HG03354 (cell line): ENCODE results near the gene SNX10.

Experiments used
- ATAC-seq: cut with Tn5 transposase; IDR thresholded peaks from one replicate; pipeline ENCODE4 v1.9.1; 2021; ENCODE audit warnings: mild to moderate bottlenecking; ENCODE audit not compliant: unreplicated experiment, poor library complexity, severe bottlenecking

Gene SNX10

GRCh38 chr7:26361637-26362036, 70.0 kb downstream of the SNX10 start:
- ATAC-seq, result no peak

DNA sequence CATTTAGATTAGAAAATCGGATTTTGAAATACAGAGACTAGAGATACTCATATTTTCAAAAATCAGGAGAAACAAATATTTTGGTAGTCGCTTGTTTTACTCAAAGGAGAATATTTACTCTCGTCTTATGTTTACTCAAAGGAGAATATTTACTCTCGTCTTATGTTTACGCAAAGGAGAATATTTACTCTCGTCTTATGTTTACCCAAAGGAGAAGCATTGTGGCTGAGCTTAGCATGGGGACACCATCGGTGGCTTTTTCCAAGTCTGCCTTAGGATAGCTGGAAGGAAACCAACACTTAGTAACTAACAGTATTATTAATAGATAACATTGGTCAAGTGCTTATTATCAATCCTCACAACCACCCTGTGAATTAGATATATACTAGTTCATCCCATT, 71.8 kb downstream of the SNX10 start:
- ATAC-seq, result no peak

DNA sequence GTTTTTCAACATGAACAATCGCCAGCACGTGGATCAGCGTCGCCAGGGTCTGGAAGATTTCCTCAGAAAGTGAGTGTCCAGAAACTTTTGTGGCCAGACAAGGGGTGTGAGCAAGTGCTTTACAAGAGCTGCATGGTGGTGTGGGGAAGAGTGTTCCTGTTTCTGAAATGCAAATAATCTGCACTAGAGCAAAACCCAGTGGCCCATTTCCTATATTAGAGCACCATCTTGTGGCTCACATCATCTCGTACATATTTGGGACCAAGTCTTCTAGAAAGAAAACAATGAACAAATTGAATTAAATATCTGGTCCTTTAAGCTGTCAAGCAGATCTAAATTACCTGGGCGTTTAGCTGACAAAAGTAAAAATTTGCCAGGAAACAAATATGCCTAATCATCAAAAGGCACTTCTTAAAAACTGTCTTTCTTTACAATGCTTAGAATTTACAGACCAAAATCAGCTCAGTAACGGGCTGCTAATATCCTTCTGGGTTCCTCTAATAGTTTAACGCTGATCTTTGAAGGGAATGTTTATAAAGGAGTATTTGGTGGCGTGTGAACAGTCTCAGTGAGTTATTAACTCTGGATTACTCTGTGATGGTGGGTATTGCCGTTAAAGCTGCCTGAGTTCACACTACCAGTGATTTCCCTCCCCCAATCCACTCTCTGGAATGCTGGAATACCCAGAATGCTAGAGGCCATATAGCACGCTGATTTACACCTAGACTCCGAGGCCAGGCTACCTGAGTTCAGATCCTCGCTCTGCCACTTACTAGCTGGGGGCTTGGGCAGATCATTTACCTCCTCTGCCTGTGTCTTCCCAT, 73.6 kb downstream of the SNX10 start:
- ATAC-seq, result peak; percentile 79

GRCh38 chr7:26365901-26366275, 74.2 kb downstream of the SNX10 start:
- ATAC-seq, result no peak

DNA sequence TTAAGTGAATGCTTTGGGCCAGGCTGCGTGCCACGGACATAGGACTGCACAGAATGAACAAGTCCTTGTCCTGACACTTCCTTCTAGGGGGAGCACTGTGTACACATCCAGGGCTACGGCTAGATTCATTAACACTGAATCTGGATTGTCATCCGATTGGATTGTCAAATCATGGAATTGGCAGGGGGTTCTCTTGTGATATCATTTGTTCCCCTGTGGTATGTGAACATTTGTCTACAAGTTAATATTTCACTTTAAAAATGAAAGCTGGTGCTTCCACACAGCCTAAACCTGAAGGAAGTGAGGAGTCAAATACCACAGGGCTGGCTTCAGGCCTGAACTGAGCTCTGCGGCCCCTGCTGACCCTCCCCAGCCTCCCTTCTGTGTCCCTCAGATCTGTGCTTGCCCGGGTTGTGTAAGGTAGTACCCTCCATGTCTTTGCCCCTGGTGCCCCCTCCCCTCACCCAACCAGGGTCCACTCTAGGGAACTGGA, 75.6 kb downstream of the SNX10 start:
- no peak for ATAC-seq

DNA sequence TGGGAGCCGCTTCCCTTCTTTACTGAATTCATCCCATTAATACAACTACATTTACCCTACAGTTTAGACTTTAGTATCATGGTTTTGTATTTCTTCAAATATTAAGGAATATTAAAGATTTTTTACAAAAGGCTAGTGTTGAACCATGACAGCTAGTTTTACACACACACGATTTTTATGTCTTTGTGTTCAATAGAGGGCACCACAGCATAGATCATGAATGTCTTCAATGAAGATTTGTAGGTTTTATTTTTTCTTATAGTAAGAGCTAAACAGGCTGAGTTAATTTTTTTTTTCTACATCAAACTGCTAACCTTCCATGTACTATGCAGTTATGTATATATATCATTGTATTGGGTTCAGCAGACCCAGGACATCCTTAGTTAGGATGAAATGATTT, 76.9 kb downstream of the SNX10 start:
- no peak for ATAC-seq

GRCh38 chr7:26369593-26369992, 77.9 kb downstream of the SNX10 start:
- ATAC-seq, result no peak

DNA sequence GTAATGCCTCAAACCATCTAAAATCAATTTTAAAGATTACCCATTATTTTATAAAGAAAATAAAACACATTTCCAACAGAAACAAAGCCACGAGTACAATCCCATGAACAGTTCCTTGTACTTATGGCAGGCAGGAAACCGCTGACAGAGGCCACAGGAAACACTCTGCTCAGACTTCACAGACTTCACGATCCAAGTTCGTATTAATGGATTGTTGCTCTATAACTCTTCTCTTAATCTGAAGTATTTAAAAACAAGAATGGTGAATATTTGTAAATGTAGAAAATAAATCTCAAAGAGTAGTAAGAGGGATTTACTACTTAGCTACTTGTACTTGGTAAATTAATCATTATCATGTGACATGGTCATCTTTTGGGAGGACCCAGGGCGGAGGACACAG, 78.3 kb downstream of the SNX10 start:
- ATAC-seq, result no peak

- no peak for ATAC-seq
These were observed 80.6 kb downstream of the SNX10 start for GRCh38 chr7:26372249-26372648.

DNA sequence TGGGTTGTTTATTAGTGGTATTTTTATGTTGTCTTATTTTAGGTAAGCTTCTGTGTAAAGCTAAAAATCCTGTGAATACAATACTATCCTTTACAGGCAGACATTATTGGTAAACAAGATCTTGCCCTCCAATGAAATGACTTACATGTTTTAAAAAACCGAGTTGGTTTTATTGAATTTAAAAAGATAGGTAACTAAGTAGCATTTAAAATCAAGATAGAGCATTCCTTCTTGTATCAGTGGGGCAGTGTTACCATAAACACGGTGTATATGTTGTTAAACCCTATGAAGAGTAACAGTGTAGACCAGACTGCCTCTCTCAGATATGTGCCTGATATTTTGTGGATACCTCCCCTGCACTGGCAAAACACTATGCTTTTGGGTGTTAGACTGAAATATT, 81.0 kb downstream of the SNX10 start:
- ATAC-seq, result no peak

DNA sequence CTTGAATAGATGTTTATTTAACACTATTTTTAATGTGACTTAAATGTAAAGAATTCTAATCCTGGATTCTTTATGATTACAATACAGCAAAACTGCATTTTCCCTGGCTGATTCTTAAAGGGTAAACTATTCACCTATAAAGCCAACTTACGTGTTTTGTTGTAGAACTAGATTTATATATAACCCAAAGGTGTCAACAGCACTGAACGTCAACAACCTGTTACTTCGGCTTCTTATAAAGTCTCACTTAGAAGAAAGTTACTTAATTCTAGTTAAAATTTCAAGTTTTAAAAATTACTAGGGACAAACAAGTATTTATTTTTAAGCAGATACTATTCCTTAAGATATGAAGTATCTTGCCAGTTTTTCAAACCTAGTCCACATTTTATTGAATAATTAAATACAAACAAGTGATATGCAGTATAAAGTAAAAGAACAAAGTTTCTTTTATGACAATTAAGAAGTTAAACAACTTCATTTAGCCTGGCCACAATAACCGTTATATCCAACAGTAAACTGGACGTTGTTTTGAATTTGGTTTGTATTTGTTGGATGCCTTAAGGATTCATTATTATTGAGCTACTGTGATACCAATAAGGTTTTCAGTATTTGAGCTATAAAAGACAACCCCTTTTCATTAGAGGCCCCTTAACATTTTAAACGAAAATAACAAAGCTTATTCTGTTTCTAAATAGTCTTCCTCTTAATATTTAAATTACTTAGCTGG, 83.1 kb downstream of the SNX10 start:
- no peak for ATAC-seq

GRCh38 chr7:26375726-26376174, 84.1 kb downstream of the SNX10 start:
- peak; percentile 37 for ATAC-seq

DNA sequence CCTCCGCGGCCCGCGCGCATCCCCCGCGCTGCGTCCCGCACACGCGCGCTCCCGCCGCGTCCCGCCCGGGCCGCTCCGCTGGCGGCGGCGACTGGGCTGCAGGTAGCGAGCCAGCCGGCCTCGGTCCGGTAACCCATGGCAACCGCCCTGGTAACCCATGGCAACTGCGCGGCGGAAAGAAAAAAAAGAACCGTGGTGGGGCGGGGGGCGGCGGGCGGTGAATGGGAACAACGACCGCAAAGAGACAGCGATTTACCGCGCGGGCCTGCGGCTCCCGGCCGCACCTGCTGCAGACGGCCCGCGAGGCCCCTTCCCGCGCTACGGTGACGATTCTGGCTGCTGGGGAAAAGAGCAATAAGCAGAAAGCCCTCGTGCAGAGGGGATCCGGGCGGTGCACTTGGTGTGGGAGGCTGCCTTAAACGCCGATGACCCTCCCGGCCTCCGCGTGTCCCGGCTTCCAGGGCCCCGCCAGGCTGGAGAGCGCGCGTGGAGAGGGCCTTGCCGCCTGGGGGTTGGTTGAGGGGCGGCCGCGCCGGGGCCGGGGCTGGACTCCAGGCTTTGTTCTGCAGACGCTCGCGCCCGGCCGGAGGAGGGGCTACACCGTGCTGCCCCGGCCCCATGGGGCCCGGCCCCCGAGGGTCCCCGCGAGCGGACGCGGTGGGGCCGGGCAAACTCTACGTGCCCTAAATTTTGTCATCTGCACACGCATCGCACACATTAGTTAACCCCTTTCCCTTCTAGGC, 84.7 kb downstream of the SNX10 start:
- peak; percentile 58 for ATAC-seq

GRCh38 chr7:26378016-26378415, 86.4 kb downstream of the SNX10 start:
- no peak for ATAC-seq

DNA sequence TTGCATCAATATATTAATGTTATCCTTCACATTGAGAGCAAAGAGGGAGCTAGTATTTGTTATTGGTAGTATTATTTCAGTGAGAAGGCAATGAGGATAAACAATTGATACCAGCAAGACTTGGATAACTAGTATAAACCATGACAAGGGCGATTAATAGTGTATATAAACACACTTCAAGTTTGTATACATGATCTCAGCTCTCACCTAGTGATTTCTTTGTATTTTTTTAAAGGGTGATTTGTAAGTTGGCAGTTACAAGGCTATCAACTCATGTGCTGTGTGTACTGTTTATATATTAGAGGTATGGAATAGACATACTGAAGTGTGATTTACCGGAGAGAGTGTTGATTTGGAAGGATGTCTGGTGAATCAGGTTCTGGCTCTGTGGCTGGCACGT, 88.0 kb downstream of the SNX10 start:
- ATAC-seq, result no peak

DNA sequence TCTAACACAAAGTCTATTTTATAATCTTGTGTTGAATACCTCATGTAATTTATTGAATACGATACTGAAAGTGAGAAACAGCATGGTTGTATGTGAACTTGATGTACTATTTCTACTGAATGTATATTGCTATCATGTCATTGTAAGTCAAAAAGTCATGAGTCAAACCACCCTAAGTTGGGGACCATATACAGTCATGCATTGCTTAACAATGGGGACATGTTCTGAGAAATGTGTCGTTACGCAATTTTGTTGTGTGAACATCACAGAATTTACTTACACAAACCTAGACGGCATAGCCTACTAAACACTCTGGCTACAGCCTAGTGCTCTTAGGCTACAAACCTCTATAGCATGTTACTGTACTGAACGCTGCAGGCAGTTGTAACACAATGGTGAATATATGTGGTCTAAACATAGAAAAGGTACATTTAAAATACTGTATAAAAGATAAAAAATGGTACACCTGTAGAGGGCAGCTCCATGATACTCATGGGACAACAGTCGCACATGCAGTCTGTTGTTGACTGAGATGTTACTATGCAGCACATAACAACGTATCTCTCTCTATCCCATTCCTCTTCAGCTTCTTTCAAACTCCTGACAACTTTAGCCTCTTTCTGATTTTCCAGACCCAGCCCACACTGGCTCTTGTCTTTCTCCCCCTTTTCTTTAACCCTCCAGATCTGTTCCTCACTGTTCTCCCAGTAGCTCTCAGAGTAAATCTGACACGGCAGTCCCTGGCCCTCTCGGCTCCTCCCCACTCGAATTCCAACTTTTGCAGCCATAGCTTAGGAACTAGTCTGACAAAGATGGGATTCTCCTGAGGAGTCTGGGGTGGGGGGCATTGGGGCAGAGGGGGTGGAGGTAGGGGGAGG, 90.1 kb downstream of the SNX10 start:
- ATAC-seq, result no peak

DNA sequence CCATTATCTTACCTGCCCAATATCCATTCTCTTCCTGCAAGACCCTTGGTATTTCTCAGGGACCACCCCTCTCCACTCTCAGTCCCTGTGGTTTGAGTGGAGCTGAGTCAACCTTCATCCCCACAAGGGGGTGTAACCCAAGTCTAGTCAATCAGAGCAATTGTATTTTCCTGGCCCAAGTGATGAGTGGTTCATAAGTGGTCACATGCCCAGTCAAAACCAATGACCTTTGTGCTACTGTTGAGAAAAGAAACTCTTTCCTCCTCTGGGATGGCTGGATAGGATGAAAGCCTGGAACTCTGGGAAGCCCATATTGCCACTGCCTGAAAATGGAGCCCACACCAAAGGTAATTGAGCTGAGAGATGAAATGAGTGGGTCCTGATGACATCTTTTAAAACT, 93.6 kb downstream of the SNX10 start:
- ATAC-seq, result no peak

DNA sequence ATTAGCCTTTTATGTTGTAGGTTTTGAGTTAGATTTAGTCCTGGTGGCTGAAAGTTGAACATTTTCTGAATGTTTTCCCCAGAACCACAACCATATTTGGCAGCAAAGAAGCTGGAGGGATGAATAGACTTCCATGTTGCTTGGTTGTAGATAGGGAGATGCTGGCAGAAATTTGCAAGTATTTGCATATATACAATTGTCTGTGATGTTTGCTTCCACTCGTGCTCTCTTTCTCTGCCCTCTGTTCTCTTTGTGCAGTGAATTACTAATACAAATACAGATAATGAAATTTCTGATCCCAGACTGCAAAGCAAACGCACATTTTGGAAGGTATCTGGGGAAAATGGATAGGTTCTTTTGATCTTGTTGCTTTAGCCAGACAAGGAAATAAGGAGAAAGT, 96.1 kb downstream of the SNX10 start:
- ATAC-seq, result no peak

DNA sequence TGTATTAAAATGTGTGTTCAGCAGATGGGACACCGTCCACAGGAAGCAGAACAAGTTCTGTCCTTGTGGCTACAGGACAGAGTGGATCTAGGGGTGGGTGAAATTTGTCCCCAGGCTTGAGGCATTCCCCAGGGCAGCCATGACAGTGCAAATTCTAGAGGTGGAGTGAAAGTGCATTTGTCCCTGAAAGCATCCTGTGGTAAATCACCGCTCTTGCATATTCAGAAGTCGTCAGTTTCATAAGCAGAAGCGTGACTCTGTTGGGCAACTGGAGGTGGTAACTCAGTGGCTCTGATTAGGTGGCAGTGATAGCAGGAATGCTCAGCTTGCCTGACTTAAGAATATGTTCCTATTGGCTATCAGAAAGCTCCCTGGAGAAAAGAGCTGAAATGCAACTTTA, 96.6 kb downstream of the SNX10 start:
- peak; percentile 52 for ATAC-seq

- no peak for ATAC-seq
These were observed 98.4 kb downstream of the SNX10 start for GRCh38 chr7:26390016-26390415.
